GM23338 (cell line): ENCODE data around the gene DOCK2.

Experiments
- CREB1 ChIP-seq: fragments of 250-450 bp; sonication (Bioruptor Pico); IDR thresholded peaks from 2 replicates; pipeline ENCODE4 v1.5.0; 2020; ENCODE audit warnings: low read depth, mild to moderate bottlenecking, moderate library complexity
- EZH2 ChIP-seq: fragments of 200-600 bp; sonication (generic); IDR thresholded peaks from one replicate; pipeline ENCODE4 v1.8.0; 2017; ENCODE audit warnings: antibody characterized with exemption, mild to moderate bottlenecking, low read depth; ENCODE audit not compliant: unreplicated experiment
- EZH2phosphoT487 ChIP-seq: fragments of 200-600 bp; sonication (generic); IDR thresholded peaks from one replicate; pipeline ENCODE4 v1.8.1; 2018; ENCODE audit warnings: antibody characterized with exemption; ENCODE audit not compliant: unreplicated experiment
- JUNB ChIP-seq: IDR thresholded peaks from one replicate; pipeline ENCODE4 v1.6.1; 2016; ENCODE audit warnings: antibody characterized with exemption; ENCODE audit not compliant: unreplicated experiment
- NANOG ChIP-seq: IDR thresholded peaks from 2 replicates; pipeline ENCODE4 v1.6.1; 2016; ENCODE audit warnings: antibody characterized with exemption, borderline replicate concordance
- POLR2AphosphoS5 ChIP-seq: IDR thresholded peaks from 2 replicates; pipeline ENCODE4 v1.6.1; 2016; ENCODE audit warnings: antibody characterized with exemption, low read depth
- REST ChIP-seq: IDR thresholded peaks from one replicate; pipeline ENCODE4 v1.6.1; 2018; ENCODE audit warnings: antibody characterized with exemption; ENCODE audit not compliant: unreplicated experiment
- STAT1 ChIP-seq: IDR thresholded peaks from one replicate; pipeline ENCODE4 v1.6.1; 2016; ENCODE audit warnings: antibody characterized with exemption; ENCODE audit not compliant: unreplicated experiment
- ZNF114 ChIP-seq: fragments of 250-450 bp; sonication (Bioruptor Pico); IDR thresholded peaks from 2 replicates; pipeline ENCODE4 v1.5.0; 2020; ENCODE audit warnings: mild to moderate bottlenecking, moderate library complexity
- TF ChIP-seq, protein P1 (sequence below), 2 experiments: fragments of 200-600 bp in 1 of 2; sonication (generic) in 1 of 2; conservative IDR thresholded peaks; 2 replicates each; pipeline versions ENCODE4 v1.5.1 to v1.6.1; 2016 to 2017; ENCODE audit warnings: antibody characterized with exemption in 2 of 2, low read depth in 2 of 2, mild to moderate bottlenecking in 2 of 2, moderate library complexity in 1 of 2
- TF ChIP-seq, protein P2 (sequence below): IDR thresholded peaks from 2 replicates; pipeline ENCODE4 v1.6.1; 2016; ENCODE audit warnings: antibody characterized with exemption
- TF ChIP-seq, protein P3 (sequence below): fragments of 250-450 bp; sonication (Bioruptor Pico); IDR thresholded peaks from 2 replicates; pipeline ENCODE4 v1.5.0; 2020; ENCODE audit warnings: mild to moderate bottlenecking, moderate library complexity

DNA sequence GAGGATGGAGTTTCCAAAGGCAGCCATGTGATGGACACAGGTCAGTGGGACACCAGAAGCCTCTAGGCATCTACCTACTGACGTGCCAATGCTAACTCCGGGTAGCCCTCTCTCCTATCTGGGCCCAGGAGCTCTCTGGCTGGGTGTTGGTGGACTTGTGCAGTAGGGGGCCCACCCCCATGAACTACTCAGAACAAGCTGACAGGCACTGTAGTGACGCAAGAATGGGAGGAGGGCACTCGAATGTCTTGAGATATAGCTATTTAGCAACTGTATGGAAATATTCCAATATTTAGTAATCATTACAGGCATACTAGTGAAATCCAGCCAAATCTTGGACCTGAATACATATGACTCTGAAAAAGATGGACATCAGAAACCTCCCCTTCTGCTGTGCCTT, 5.7 kb upstream of the DOCK2 start:
- TF ChIP-seq EZH2phosphoT487 (no peak), POLR2AphosphoS5 (no peak), EZH2 (no peak), JUNB (no peak), NANOG (no peak), REST (no peak), CREB1 (CRISPR knock-in tag) (no peak), ZNF114 (CRISPR knock-in tag) (no peak), STAT1 (no peak)
- TF ChIP-seq, protein P1, sequence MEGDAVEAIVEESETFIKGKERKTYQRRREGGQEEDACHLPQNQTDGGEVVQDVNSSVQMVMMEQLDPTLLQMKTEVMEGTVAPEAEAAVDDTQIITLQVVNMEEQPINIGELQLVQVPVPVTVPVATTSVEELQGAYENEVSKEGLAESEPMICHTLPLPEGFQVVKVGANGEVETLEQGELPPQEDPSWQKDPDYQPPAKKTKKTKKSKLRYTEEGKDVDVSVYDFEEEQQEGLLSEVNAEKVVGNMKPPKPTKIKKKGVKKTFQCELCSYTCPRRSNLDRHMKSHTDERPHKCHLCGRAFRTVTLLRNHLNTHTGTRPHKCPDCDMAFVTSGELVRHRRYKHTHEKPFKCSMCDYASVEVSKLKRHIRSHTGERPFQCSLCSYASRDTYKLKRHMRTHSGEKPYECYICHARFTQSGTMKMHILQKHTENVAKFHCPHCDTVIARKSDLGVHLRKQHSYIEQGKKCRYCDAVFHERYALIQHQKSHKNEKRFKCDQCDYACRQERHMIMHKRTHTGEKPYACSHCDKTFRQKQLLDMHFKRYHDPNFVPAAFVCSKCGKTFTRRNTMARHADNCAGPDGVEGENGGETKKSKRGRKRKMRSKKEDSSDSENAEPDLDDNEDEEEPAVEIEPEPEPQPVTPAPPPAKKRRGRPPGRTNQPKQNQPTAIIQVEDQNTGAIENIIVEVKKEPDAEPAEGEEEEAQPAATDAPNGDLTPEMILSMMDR (conservative IDR thresholded peaks at IDR 0.05; ENCODE audit: low read depth in 2 of 2): no peak
- TF ChIP-seq, protein P2, sequence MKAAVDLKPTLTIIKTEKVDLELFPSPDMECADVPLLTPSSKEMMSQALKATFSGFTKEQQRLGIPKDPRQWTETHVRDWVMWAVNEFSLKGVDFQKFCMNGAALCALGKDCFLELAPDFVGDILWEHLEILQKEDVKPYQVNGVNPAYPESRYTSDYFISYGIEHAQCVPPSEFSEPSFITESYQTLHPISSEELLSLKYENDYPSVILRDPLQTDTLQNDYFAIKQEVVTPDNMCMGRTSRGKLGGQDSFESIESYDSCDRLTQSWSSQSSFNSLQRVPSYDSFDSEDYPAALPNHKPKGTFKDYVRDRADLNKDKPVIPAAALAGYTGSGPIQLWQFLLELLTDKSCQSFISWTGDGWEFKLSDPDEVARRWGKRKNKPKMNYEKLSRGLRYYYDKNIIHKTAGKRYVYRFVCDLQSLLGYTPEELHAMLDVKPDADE: no peak
- TF ChIP-seq, protein P3, sequence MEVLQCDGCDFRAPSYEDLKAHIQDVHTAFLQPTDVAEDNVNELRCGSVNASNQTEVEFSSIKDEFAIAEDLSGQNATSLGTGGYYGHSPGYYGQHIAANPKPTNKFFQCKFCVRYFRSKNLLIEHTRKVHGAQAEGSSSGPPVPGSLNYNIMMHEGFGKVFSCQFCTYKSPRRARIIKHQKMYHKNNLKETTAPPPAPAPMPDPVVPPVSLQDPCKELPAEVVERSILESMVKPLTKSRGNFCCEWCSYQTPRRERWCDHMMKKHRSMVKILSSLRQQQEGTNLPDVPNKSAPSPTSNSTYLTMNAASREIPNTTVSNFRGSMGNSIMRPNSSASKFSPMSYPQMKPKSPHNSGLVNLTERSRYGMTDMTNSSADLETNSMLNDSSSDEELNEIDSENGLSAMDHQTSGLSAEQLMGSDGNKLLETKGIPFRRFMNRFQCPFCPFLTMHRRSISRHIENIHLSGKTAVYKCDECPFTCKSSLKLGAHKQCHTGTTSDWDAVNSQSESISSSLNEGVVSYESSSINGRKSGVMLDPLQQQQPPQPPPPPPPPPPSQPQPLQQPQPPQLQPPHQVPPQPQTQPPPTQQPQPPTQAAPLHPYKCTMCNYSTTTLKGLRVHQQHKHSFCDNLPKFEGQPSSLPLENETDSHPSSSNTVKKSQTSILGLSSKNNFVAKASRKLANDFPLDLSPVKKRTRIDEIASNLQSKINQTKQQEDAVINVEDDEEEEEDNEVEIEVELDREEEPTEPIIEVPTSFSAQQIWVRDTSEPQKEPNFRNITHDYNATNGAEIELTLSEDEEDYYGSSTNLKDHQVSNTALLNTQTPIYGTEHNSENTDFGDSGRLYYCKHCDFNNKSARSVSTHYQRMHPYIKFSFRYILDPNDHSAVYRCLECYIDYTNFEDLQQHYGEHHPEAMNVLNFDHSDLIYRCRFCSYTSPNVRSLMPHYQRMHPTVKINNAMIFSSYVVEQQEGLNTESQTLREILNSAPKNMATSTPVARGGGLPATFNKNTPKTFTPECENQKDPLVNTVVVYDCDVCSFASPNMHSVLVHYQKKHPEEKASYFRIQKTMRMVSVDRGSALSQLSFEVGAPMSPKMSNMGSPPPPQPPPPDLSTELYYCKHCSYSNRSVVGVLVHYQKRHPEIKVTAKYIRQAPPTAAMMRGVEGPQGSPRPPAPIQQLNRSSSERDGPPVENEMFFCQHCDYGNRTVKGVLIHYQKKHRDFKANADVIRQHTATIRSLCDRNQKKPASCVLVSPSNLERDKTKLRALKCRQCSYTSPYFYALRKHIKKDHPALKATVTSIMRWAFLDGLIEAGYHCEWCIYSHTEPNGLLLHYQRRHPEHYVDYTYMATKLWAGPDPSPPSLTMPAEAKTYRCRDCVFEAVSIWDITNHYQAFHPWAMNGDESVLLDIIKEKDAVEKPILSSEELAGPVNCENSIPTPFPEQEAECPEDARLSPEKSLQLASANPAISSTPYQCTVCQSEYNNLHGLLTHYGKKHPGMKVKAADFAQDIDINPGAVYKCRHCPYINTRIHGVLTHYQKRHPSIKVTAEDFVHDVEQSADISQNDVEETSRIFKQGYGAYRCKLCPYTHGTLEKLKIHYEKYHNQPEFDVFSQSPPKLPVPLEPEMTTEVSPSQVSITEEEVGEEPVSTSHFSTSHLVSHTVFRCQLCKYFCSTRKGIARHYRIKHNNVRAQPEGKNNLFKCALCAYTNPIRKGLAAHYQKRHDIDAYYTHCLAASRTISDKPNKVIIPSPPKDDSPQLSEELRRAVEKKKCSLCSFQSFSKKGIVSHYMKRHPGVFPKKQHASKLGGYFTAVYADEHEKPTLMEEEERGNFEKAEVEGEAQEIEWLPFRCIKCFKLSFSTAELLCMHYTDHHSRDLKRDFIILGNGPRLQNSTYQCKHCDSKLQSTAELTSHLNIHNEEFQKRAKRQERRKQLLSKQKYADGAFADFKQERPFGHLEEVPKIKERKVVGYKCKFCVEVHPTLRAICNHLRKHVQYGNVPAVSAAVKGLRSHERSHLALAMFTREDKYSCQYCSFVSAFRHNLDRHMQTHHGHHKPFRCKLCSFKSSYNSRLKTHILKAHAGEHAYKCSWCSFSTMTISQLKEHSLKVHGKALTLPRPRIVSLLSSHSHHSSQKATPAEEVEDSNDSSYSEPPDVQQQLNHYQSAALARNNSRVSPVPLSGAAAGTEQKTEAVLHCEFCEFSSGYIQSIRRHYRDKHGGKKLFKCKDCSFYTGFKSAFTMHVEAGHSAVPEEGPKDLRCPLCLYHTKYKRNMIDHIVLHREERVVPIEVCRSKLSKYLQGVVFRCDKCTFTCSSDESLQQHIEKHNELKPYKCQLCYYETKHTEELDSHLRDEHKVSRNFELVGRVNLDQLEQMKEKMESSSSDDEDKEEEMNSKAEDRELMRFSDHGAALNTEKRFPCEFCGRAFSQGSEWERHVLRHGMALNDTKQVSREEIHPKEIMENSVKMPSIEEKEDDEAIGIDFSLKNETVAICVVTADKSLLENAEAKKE (CRISPR knock-in tag): no peak
